ENCODE data around the gene UFL1.
"Not testable (repeated sequence)": the region's sequence is repeated elsewhere in the genome, so short reads cannot be mapped to it uniquely, and the experiment has no call there.

Gene UFL1

GRCh38 chr6:96521644-96522464 is at the start of gene UFL1:
Gene UFL1, plus strand, starts transcription at chr6:96521806. Its CDS starts 68 bp downstream, at chr6:96521874.
- TF ChIP-seq CTCF (IDR thresholded peaks at IDR 0.05; ENCODE audit: insufficient read depth, missing control alignments), result no peak

GRCh38 chr6:96472291-96472690 is 49.3 kb upstream of the UFL1 start:
- not testable (repeated sequence) for DNase-seq (ENCODE audit: insufficient read length, low spot score); FAIRE-seq

More at GRCh38 chr6:96521644-96522464, at the start of gene UFL1:
- DNase-seq (ENCODE audit: insufficient read length, low spot score) (peak; percentile 21), FAIRE-seq (no peak)

- no peak for FAIRE-seq
- no peak for TF ChIP-seq CTCF (IDR thresholded peaks at IDR 0.05; ENCODE audit: insufficient read depth, missing control alignments)
- DNase-seq (ENCODE audit: insufficient read length, low spot score), result no peak
Measured at GRCh38 chr6:96478695-96479094, 42.9 kb upstream of the UFL1 start.

GRCh38 chr6:96491926-96492325 is 29.7 kb upstream of the UFL1 start:
- DNase-seq (ENCODE audit: insufficient read length, low spot score) (no peak), FAIRE-seq (no peak)
- TF ChIP-seq CTCF (IDR thresholded peaks at IDR 0.05; ENCODE audit: insufficient read depth, missing control alignments), result no peak

GRCh38 chr6:96499781-96500180 is 21.8 kb upstream of the UFL1 start:
- DNase-seq (ENCODE audit: insufficient read length, low spot score) (no peak), FAIRE-seq (no peak)
- TF ChIP-seq CTCF (IDR thresholded peaks at IDR 0.05; ENCODE audit: insufficient read depth, missing control alignments), result no peak

- DNase-seq (ENCODE audit: insufficient read length, low spot score) (no peak), FAIRE-seq (no peak)
- no peak for TF ChIP-seq CTCF (IDR thresholded peaks at IDR 0.05; ENCODE audit: insufficient read depth, missing control alignments)
Measured at GRCh38 chr6:96502915-96503314, 18.7 kb upstream of the UFL1 start.

- DNase-seq (ENCODE audit: insufficient read length, low spot score) (no peak), FAIRE-seq (no peak)
- TF ChIP-seq CTCF (IDR thresholded peaks at IDR 0.05; ENCODE audit: insufficient read depth, missing control alignments), result no peak
Measured at GRCh38 chr6:96505363-96505762, 16.2 kb upstream of the UFL1 start.
